Endothelial cell of umbilical vein (primary cell): ENCODE measurements around the gene PLD4. TPM values are rescaled to one million over a fixed set of nuclear protein-coding genes. Genes with fewer than 3 reads are reported as not detected.

Source experiments
- BruUV-seq: library from RNA; stranded (reverse); fragments of 400-500 nt; replicated peaks from 2 replicates; lab custom pipeline; 2021; lab: Mats Ljungman, UMichigan
- CTCF ChIA-PET: fragments of 300-600, 350-600 bp; sonication (Branson Sonifier 250); formaldehyde crosslinking; loops from one replicate; lab custom pipeline; 2021; ENCODE audit warnings: antibody characterized with exemption, inconsistent platforms; lab: Charles Lee
- POLR2A ChIA-PET: fragments of 300-600, 350-600 bp; sonication (Branson Sonifier 250); formaldehyde crosslinking; loops from one replicate; lab custom pipeline; 2021; ENCODE audit warnings: antibody characterized with exemption, inconsistent platforms; lab: Charles Lee
- DNase-seq: peaks from one replicate; pipeline ENCODE4 v3.0.0-alpha.2; 2011; ENCODE audit warnings: low read depth, low spot score
- FAIRE-seq: peaks from 2 replicates; lab custom pipeline; 2011; peaks lifted over from hg19 to GRCh38; lab: Jason Lieb, UNC
- H2AFZ ChIP-seq: 2 replicates; pipeline ENCODE4 v1.6.0; 2012; ENCODE audit warnings: low read depth, low read length, control low read depth, inconsistent platforms
- H3K27ac ChIP-seq: 2 replicates; pipeline ENCODE4 v1.5.1; 2011; ENCODE audit warnings: low read depth, mild to moderate bottlenecking, control low read depth, low read length, moderate library complexity; ENCODE audit not compliant: insufficient read depth
- H3K27me3 ChIP-seq, 2 experiments: 2 replicates each; pipeline versions ENCODE4 v1.6.0 to v1.6.1; 2011; ENCODE audit warnings: low read length in 2 of 2, mixed read lengths in 1 of 2; ENCODE audit not compliant: control insufficient read depth in 2 of 2, insufficient read depth in 2 of 2
- H3K36me3 ChIP-seq, 2 experiments: 2 replicates in 1 of 2; 3 replicates in 1 of 2; pipeline ENCODE4 v1.5.1; 2011; ENCODE audit warnings: low read length in 2 of 2, mild to moderate bottlenecking in 1 of 2, moderate library complexity in 1 of 2; ENCODE audit not compliant: control insufficient read depth in 2 of 2, insufficient read depth in 2 of 2; ENCODE audit errors: extremely low read depth in 1 of 2
- H3K4me1 ChIP-seq: 3 replicates; pipeline ENCODE4 v1.5.1; 2011; ENCODE audit warnings: mild to moderate bottlenecking, low read length; ENCODE audit not compliant: control insufficient read depth, insufficient read depth; ENCODE audit errors: extremely low read depth
- H3K4me2 ChIP-seq: 2 replicates; pipeline ENCODE4 v1.6.1; 2011; ENCODE audit warnings: low read length, control low read depth, mixed read lengths; ENCODE audit not compliant: insufficient read depth
- H3K4me3 ChIP-seq, 3 experiments: fragments of 200-600 bp in 1 of 3; sonication (generic), shearing (Covaris generic) in 1 of 3; replicated peaks in 1 of 3; 2 replicates each; pipeline ENCODE4 v1.5.1; 2011 to 2016; ENCODE audit warnings: control low read depth in 3 of 3, low read length in 3 of 3, mild to moderate bottlenecking in 2 of 3, inconsistent platforms in 1 of 3, low read depth in 1 of 3, moderate library complexity in 1 of 3; ENCODE audit not compliant: insufficient read depth in 1 of 3
- H3K79me2 ChIP-seq: 2 replicates; pipeline ENCODE4 v1.6.0; 2012; ENCODE audit warnings: low read length, inconsistent platforms; ENCODE audit not compliant: control insufficient read depth, insufficient read depth
- H3K9ac ChIP-seq: replicated peaks from 2 replicates; pipeline ENCODE3; 2011; ENCODE audit warnings: low read length, control low read depth; ENCODE audit not compliant: insufficient read depth; ENCODE audit errors: extremely low read depth
- H3K9me1 ChIP-seq: replicated peaks from 3 replicates; pipeline ENCODE4 v1.6.0; 2011; ENCODE audit warnings: mild to moderate bottlenecking, low read length; ENCODE audit not compliant: control insufficient read depth, insufficient read depth; ENCODE audit errors: extremely low read depth
- H3K9me3 ChIP-seq: replicated peaks from 2 replicates; pipeline ENCODE4 v1.5.1; 2012; ENCODE audit warnings: low read length, inconsistent platforms; ENCODE audit not compliant: control insufficient read depth, insufficient read depth
- H4K20me1 ChIP-seq: replicated peaks from 2 replicates; pipeline ENCODE3; 2011; ENCODE audit warnings: mild to moderate bottlenecking, low read length; ENCODE audit not compliant: control insufficient read depth, insufficient read depth; ENCODE audit errors: extremely low read depth
- EZH2 ChIP-seq: IDR thresholded peaks from 2 replicates; pipeline ENCODE4 v1.6.1; 2012; ENCODE audit warnings: borderline replicate concordance, low read depth, mild to moderate bottlenecking, moderate library complexity, low read length, inconsistent platforms; ENCODE audit not compliant: severe bottlenecking
- FOS ChIP-seq: IDR thresholded peaks from 2 replicates; pipeline ENCODE4 v1.6.1; 2011; ENCODE audit warnings: mild to moderate bottlenecking, low read length, moderate library complexity, borderline replicate concordance; ENCODE audit not compliant: insufficient read depth
- GATA2 ChIP-seq: IDR thresholded peaks from 2 replicates; pipeline ENCODE4 v1.7.0; 2011; ENCODE audit warnings: low read depth, mild to moderate bottlenecking, moderate library complexity, mixed read lengths, low read length; ENCODE audit not compliant: insufficient read length, insufficient read depth
- JUN ChIP-seq: IDR thresholded peaks from 2 replicates; pipeline ENCODE4 v1.6.1; 2011; ENCODE audit warnings: borderline replicate concordance, low read depth; ENCODE audit not compliant: insufficient read length, insufficient read depth
- MYC ChIP-seq: IDR thresholded peaks from one replicate; pipeline ENCODE4 v1.6.1; 2011; ENCODE audit warnings: mild to moderate bottlenecking, low read depth, low read length
- POLR2A ChIP-seq: IDR thresholded peaks from 2 replicates; pipeline ENCODE4 v1.6.1; 2012; ENCODE audit warnings: low read depth, mild to moderate bottlenecking, control low read depth, low read length
- POLR2AphosphoS5 ChIP-seq: IDR thresholded peaks from 2 replicates; pipeline ENCODE4 v1.6.1; 2012; ENCODE audit warnings: low read depth, mild to moderate bottlenecking, control low read depth, low read length, moderate library complexity; ENCODE audit not compliant: insufficient read depth
- dilution Hi-C: fragments of 300-500 bp; cut with MboI; formaldehyde crosslinking; loops from one replicate; pipeline ENCODE4 v1.15.0; 2019; ENCODE audit warnings: low sequenced_read_pairs; ENCODE audit not compliant: extremely low pct_ligation_motif_present
- intact Hi-C: fragments of 100-400 bp; cut with micrococcal nuclease; formaldehyde crosslinking; loops from one replicate; pipeline ENCODE4 v1.10.0; 2022
- polyA plus RNA-seq, 4 experiments: library from polyadenylated mRNA; depleted of rRNA in 3 of 4; stranded (reverse) in 3 of 4; unstranded in 1 of 4; fragments of >200 nt; gene quantifications; 2 replicates each; pipeline versions ENCODE4 v1.2.1 to v1.2.3, GENCODE V29; 2011 to 2012; ENCODE audit warnings: missing spikeins in 1 of 4
- total RNA-seq: library from RNA; stranded (reverse); gene quantifications from 2 replicates; pipeline ENCODE4 v1.2.3, GENCODE V29; 2021
- TF ChIP-seq, protein P1 (sequence below), 2 donors: IDR thresholded peaks; 1 replicate in 1 of 2; 2 replicates in 1 of 2; pipeline ENCODE4 v1.5.1; 2011; ENCODE audit warnings: low read length in 2 of 2, mild to moderate bottlenecking in 2 of 2, moderate library complexity in 2 of 2, control low read depth in 1 of 2, inconsistent platforms in 1 of 2, low read depth in 1 of 2; ENCODE audit not compliant: insufficient read depth in 1 of 2; ENCODE audit errors: extremely low read depth in 1 of 2
- TF ChIP-seq, protein P2 (sequence below): IDR thresholded peaks from 2 replicates; pipeline ENCODE4 v1.6.1; 2011; ENCODE audit not compliant: insufficient read depth, insufficient read length

Gene PLD4
- total and polyA plus RNA-seq, 2 donors (not counting 3 experiments of a cell fraction or from before 2014, with no cell fraction given) = 0.01 to 0.11 TPM

DNA sequence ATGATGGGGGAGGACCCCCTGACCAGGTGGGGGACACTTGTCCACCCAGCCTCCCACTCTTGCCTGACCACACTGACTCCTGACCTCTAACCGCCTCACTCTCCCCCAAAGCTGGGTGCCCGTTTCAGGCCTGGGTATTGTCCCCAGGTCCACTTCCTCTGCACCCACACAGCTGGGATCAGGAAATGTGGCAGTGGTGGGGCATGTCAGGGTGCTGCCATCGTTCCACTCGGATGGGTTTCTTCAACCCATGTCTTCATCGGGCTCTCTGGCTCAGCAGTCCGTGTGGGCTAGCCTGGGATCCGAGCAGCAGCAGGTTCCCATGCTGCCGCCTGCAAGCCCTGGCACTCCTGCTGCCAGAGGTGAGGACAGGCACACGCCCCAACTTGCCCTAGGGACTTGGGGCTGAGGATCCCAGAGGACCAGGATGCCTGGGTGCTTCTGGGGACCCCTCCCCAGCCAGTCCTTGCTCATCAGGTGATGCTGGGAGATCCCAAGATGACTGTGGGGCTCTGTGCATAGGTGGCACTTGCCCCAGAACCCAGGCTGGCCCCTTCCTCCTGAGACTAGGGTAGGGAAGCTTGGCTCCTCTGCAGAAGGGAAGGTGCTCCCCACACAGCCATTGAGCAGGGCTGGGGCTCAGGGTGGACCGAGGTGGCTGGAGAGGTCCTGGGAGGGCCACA, 58.0 kb downstream of the PLD4 start:
- DNase-seq (no peak), FAIRE-seq (no peak)
- no peaks in the 10 kb centered on the region for H4K20me1 ChIP-seq
- no peak overlapping the region for H3K27ac ChIP-seq
- H3K79me2 ChIP-seq = no peaks in the 10 kb centered on the region
- POLR2A ChIA-PET = no interaction called here
- no peak overlapping the region for H2AFZ ChIP-seq
- H3K9ac ChIP-seq = no peak overlapping the region
- no peaks in the 10 kb centered on the region for H3K9me1 ChIP-seq
- H3K4me2 ChIP-seq = no peak overlapping the region
- H3K27me3 ChIP-seq = no peaks in the 10 kb centered on the region
- intact Hi-C loops = no loop called here
- peaks cover 10% of the 10 kb centered on the region for H3K4me1 ChIP-seq
- dilution Hi-C loops = no loop called here
- TF ChIP-seq EZH2 (no peak), POLR2AphosphoS5 (no peak), JUN (no peak), POLR2A (no peak), GATA2 (no peak), FOS (no peak), MYC (no peak)
- TF ChIP-seq, protein P1, sequence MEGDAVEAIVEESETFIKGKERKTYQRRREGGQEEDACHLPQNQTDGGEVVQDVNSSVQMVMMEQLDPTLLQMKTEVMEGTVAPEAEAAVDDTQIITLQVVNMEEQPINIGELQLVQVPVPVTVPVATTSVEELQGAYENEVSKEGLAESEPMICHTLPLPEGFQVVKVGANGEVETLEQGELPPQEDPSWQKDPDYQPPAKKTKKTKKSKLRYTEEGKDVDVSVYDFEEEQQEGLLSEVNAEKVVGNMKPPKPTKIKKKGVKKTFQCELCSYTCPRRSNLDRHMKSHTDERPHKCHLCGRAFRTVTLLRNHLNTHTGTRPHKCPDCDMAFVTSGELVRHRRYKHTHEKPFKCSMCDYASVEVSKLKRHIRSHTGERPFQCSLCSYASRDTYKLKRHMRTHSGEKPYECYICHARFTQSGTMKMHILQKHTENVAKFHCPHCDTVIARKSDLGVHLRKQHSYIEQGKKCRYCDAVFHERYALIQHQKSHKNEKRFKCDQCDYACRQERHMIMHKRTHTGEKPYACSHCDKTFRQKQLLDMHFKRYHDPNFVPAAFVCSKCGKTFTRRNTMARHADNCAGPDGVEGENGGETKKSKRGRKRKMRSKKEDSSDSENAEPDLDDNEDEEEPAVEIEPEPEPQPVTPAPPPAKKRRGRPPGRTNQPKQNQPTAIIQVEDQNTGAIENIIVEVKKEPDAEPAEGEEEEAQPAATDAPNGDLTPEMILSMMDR (IDR thresholded peaks at IDR 0.05; ENCODE audit: extremely low read depth in 1 of 2, insufficient read depth in 1 of 2, low read depth in 1 of 2, low read length in 2 of 2) = no peak
- TF ChIP-seq, protein P2, sequence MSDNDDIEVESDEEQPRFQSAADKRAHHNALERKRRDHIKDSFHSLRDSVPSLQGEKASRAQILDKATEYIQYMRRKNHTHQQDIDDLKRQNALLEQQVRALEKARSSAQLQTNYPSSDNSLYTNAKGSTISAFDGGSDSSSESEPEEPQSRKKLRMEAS = no peak
- no peak overlapping the region for H3K4me3 ChIP-seq
- CTCF ChIA-PET = interaction anchor here (1.7 kb wide), 1 partner anchor 63 kb away, joined by 7 read pairs; no protein-coding TSS in a partner anchor
- no peaks in the 10 kb centered on the region for H3K9me3 ChIP-seq
- H3K36me3 ChIP-seq = no peaks in the 10 kb centered on the region
- BruUV-seq = no TSS peak

Other genes with a start within 250 kb of the PLD4 start
- gene INF2, start 235.3 kb upstream of the PLD4 start, total RNA-seq = 117 and 124 TPM in 2 replicates
- gene INF2, start 235.3 kb upstream of the PLD4 start, polyA plus RNA-seq = 55.3 and 83.9 TPM in 2 replicates
- 1.9 and 2.7 TPM in 2 replicates for gene ADSS1, start 200.7 kb upstream of the PLD4 start, total RNA-seq
- 1.3 and 1.9 TPM in 2 replicates for gene ADSS1, start 200.7 kb upstream of the PLD4 start, polyA plus RNA-seq
- 92.7 and 101 TPM in 2 replicates for gene SIVA1, start 171.7 kb upstream of the PLD4 start, total RNA-seq
- gene SIVA1, start 171.7 kb upstream of the PLD4 start, polyA plus RNA-seq = 299 and 364 TPM in 2 replicates
- gene AKT1, start 129.1 kb upstream of the PLD4 start, total RNA-seq = 172 and 191 TPM in 2 replicates
- gene AKT1, start 129.1 kb upstream of the PLD4 start, polyA plus RNA-seq = 177 and 186 TPM in 2 replicates
- gene ZBTB42, start 123.8 kb upstream of the PLD4 start, total RNA-seq = 3.8 and 4.0 TPM in 2 replicates
- gene ZBTB42, start 123.8 kb upstream of the PLD4 start, polyA plus RNA-seq = 3.1 and 3.8 TPM in 2 replicates
- gene CEP170B, start 59.6 kb upstream of the PLD4 start, total RNA-seq = 35.0 and 38.6 TPM in 2 replicates
- gene CEP170B, start 59.6 kb upstream of the PLD4 start, polyA plus RNA-seq = 13.9 and 16.7 TPM in 2 replicates
- 68.7 and 81.9 TPM in 2 replicates for gene AHNAK2, start 53.5 kb downstream of the PLD4 start, total RNA-seq
- 16.6 and 17.7 TPM in 2 replicates for gene AHNAK2, start 53.5 kb downstream of the PLD4 start, polyA plus RNA-seq
- 5.3 and 5.6 TPM in 2 replicates for gene CLBA1, start 60.9 kb downstream of the PLD4 start, total RNA-seq
- 4.9 and 5.2 TPM in 2 replicates for gene CLBA1, start 60.9 kb downstream of the PLD4 start, polyA plus RNA-seq
- 44.5 and 46.3 TPM in 2 replicates for gene CDCA4, start 96.2 kb downstream of the PLD4 start, total RNA-seq
- 29.9 and 35.5 TPM in 2 replicates for gene CDCA4, start 96.2 kb downstream of the PLD4 start, polyA plus RNA-seq
- not detected in 2 replicates for gene GPR132, start 140.6 kb downstream of the PLD4 start, total RNA-seq
- gene GPR132, start 140.6 kb downstream of the PLD4 start, polyA plus RNA-seq = not detected in 2 replicates
- 128 and 139 TPM in 2 replicates for gene JAG2, start 243.9 kb downstream of the PLD4 start, total RNA-seq
- gene JAG2, start 243.9 kb downstream of the PLD4 start, polyA plus RNA-seq = 80.7 and 105 TPM in 2 replicates